Neutrophil (primary cell): ENCODE data around the gene TSPAN18.

Source experiments
- H3K27ac ChIP-seq: fragments of 200-600 bp; sonication (generic); 2 replicates; pipeline ENCODE4 v1.5.1; 2016; ENCODE audit warnings: mild to moderate bottlenecking, moderate library complexity
- H3K27me3 ChIP-seq: fragments of 200-600 bp; sonication (generic); 2 replicates; pipeline ENCODE4 v1.6.0; 2016; ENCODE audit warnings: mild to moderate bottlenecking
- H3K36me3 ChIP-seq: fragments of 200-600 bp; sonication (generic); 2 replicates; pipeline ENCODE4 v1.5.1; 2017
- H3K4me1 ChIP-seq, 2 experiments: fragments of 200-600 bp in 1 of 2; sonication (generic) in 1 of 2; 1 replicate in 1 of 2; 2 replicates in 1 of 2; pipeline versions ENCODE4 v1.5.1 to v1.6.1; 2013 to 2016; ENCODE audit warnings: low read depth in 1 of 2, low read length in 1 of 2, mild to moderate bottlenecking in 1 of 2, moderate library complexity in 1 of 2; ENCODE audit not compliant: control insufficient read depth in 1 of 2, insufficient read depth in 1 of 2
- H3K4me3 ChIP-seq, 2 experiments: fragments of 200-600 bp in 1 of 2; sonication (generic) in 1 of 2; 1 replicate in 1 of 2; 2 replicates in 1 of 2; pipeline ENCODE4 v1.5.1; 2013 to 2016; ENCODE audit warnings: low read depth in 1 of 2, low read length in 1 of 2, mild to moderate bottlenecking in 1 of 2, moderate library complexity in 1 of 2
- H3K9me3 ChIP-seq: fragments of 200-600 bp; sonication (generic); 2 replicates; pipeline ENCODE4 v1.5.1; 2016
- CTCF ChIP-seq: fragments of 200-600 bp; sonication (generic); IDR thresholded peaks from 2 replicates; pipeline ENCODE4 v1.5.1; 2016; ENCODE audit warnings: antibody characterized with exemption

Gene TSPAN18

GRCh38 chr11:44775985-44776446 is 49.3 kb downstream of the TSPAN18 start:
- Histone ChIP-seq H3K27me3 (peaks cover 19% of the 10 kb centered on the region), H3K9me3 (no peaks in the 10 kb centered on the region), H3K4me1 (no peaks in the 10 kb centered on the region), H3K27ac (no peak overlapping the region), H3K4me3 (no peak overlapping the region), H3K36me3 (no peaks in the 10 kb centered on the region)
- no peak for TF ChIP-seq CTCF

- H3K27ac ChIP-seq = no peak overlapping the region
- H3K9me3 ChIP-seq = no peaks in the 10 kb centered on the region
- no peak overlapping the region for H3K4me3 ChIP-seq
- no peaks in the 10 kb centered on the region for H3K36me3 ChIP-seq
- H3K4me1 ChIP-seq = no peaks in the 10 kb centered on the region
- TF ChIP-seq CTCF = no peak
- H3K27me3 ChIP-seq = peaks cover 19% of the 10 kb centered on the region
These were observed 49.9 kb downstream of the TSPAN18 start for GRCh38 chr11:44776551-44777208.

DNA sequence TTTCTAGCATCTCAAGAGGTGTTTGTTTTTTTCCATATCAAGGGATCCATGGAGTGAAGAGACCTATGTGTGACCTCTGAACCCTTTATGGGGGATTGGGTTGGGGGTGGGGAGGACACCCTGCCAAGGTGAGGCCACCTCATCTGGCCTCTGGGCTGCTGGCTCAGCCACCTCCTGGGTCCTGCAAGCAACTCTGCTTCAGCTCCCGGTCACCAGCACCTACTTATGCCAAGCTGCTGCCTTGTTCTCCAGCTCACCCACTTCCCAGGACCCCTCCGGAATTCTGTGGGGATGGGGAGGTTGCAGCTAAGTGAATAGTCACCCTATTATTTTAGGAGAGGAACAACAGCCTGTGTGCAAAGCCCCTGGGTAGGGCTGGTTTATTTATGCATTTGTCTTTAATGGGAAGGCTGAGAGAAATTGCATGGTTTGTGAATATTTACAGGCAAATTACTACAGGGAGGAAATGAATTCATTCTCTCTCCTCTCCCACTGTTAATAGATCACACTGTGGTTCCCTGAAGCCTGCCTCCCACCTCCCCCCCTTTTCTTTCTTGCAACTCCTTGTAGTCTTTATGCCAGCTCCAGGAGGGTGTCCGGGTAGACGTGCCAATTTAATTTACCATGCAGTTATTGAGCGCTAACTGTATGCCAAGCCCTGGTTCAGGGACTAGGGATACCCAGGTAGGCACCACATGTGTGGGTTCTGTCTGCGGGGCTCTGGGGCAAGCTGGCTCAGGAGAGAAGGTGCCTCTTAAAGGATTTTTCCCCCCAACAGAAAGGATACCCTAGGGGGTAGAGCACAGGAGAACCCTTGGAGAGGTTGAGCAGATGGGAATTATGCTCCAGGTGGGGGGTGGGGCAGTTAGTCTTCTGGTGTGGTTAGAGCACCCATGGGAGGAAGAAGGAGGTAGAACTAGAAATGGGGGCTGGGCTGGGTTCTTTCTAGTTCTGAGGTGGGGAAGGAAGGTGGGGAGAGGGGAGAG is 50.7 kb downstream of the TSPAN18 start:
- H3K4me3 ChIP-seq = no peak overlapping the region
- no peaks in the 10 kb centered on the region for H3K36me3 ChIP-seq
- H3K4me1 ChIP-seq = no peaks in the 10 kb centered on the region
- H3K27me3 ChIP-seq = peaks cover 19% of the 10 kb centered on the region
- H3K27ac ChIP-seq = no peak overlapping the region
- no peak for TF ChIP-seq CTCF
- H3K9me3 ChIP-seq = no peaks in the 10 kb centered on the region

- TF ChIP-seq CTCF = no peak
- no peak overlapping the region for H3K27ac ChIP-seq
These were observed 51.7 kb downstream of the TSPAN18 start for GRCh38 chr11:44778195-44779100.

More at GRCh38 chr11:44778195-44779100, 51.7 kb downstream of the TSPAN18 start:
- Histone ChIP-seq H3K4me3 (no peak overlapping the region), H3K36me3 (no peaks in the 10 kb centered on the region), H3K4me1 (no peaks in the 10 kb centered on the region), H3K27me3 (peaks cover 17% of the 10 kb centered on the region), H3K9me3 (no peaks in the 10 kb centered on the region)
